GM21576 (cell line): ENCODE measurements around the gene PCK2.

ENCODE experiments used
- ATAC-seq: cut with Tn5 transposase; IDR thresholded peaks from one replicate; pipeline ENCODE4 v1.9.1; 2021; ENCODE audit warnings: mild to moderate bottlenecking, moderate library complexity; ENCODE audit not compliant: unreplicated experiment

PCK2 gene

GRCh38 chr14:24150567-24150966 is 56.5 kb downstream of the PCK2 start:
- no peak for ATAC-seq

- ATAC-seq: no peak
Measured at GRCh38 chr14:24150993-24151392, 56.9 kb downstream of the PCK2 start.

DNA sequence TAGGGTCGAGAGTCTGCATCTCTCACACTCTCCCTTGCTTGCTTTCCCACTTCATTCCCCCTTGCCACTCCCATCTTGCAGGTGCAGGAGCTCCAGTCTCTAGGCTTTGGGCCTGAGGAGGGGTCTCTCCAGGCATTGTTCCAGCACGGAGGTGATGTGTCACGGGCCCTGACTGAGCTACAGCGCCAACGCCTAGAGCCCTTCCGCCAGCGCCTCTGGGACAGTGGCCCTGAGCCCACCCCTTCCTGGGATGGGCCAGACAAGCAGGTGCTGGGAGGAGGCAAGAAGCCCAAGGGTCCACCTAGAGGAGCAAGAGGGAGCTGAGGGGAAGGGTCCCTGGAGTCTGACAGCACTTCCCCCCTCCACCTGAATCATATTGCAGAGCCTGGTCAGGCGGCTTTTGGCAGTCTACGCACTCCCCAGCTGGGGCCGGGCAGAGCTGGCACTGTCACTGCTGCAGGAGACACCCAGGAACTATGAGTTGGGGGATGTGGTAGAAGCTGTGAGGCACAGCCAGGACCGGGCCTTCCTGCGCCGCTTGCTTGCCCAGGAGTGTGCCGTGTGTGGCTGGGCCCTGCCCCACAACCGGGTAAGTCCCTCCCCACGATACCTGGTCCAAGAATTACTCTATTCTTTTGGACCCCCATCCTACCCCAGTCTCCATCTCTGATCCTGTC is 57.4 kb downstream of the PCK2 start:
- ATAC-seq: no peak
